A375 (cell line): ENCODE measurements around the gene UBE3B. TPM values are rescaled to one million over a fixed set of nuclear protein-coding genes. Genes with fewer than 3 reads are reported as not detected.

Experiments
- total RNA-seq: library from RNA; depleted of rRNA; stranded (reverse); fragments of >200 nt; shearing (Covaris generic); gene quantifications from 2 replicates; pipeline ENCODE4 v1.2.3, GENCODE V29; 2014; rRNA removed

Gene UBE3B, protein sequence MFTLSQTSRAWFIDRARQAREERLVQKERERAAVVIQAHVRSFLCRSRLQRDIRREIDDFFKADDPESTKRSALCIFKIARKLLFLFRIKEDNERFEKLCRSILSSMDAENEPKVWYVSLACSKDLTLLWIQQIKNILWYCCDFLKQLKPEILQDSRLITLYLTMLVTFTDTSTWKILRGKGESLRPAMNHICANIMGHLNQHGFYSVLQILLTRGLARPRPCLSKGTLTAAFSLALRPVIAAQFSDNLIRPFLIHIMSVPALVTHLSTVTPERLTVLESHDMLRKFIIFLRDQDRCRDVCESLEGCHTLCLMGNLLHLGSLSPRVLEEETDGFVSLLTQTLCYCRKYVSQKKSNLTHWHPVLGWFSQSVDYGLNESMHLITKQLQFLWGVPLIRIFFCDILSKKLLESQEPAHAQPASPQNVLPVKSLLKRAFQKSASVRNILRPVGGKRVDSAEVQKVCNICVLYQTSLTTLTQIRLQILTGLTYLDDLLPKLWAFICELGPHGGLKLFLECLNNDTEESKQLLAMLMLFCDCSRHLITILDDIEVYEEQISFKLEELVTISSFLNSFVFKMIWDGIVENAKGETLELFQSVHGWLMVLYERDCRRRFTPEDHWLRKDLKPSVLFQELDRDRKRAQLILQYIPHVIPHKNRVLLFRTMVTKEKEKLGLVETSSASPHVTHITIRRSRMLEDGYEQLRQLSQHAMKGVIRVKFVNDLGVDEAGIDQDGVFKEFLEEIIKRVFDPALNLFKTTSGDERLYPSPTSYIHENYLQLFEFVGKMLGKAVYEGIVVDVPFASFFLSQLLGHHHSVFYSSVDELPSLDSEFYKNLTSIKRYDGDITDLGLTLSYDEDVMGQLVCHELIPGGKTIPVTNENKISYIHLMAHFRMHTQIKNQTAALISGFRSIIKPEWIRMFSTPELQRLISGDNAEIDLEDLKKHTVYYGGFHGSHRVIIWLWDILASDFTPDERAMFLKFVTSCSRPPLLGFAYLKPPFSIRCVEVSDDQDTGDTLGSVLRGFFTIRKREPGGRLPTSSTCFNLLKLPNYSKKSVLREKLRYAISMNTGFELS
- 30.5 and 33.0 TPM in 2 replicates for total RNA-seq

DNA sequence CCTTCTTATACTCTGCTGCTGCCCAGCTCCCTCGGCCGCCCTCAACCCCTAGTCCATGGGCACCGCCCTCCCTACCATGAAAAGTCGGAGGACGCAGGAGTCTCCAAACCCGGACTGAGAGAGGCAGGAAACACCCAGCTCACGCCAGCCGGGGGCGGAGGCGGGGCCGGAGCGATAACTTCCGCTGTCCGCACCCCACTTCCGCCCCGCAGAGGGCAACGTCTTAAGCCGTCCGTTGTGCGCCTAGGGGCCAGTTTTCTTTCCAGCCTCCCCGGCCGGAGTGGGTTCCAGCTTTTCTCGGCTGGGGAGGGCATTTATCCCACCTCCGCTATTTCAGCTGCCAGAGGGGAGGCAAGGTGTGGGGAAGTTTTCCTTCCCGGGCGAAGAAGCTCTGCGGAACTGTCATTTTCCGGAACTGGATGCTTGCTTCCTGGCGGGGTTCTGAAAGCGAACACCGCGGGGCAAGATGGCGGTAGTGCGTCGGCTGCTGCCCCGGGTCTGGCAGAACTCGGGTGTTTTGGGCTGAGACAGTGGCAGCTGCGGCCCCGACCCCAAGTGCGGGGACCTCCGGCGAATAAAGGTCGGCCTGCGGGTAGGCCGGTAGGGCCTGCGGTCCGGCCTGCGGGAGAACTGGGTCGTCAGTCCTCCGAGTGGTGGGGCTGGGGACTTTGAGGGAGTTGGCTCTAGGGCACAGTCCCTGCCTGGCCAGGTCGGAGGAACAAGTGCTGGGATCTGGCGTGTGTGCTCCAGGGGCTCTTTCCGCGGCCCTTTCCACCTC, at the start of gene UBE3B, which contains the start of gene KCTD10:
UBE3B (plus strand) TSS at position 450 of the 778 bp plus-strand sequence. CDS start 5,918 bp downstream, outside the sequence.
KCTD10 (minus strand) TSS at position 116 of the 778 bp plus-strand sequence; CDS start at position 78, 38 bp downstream.

DNA sequence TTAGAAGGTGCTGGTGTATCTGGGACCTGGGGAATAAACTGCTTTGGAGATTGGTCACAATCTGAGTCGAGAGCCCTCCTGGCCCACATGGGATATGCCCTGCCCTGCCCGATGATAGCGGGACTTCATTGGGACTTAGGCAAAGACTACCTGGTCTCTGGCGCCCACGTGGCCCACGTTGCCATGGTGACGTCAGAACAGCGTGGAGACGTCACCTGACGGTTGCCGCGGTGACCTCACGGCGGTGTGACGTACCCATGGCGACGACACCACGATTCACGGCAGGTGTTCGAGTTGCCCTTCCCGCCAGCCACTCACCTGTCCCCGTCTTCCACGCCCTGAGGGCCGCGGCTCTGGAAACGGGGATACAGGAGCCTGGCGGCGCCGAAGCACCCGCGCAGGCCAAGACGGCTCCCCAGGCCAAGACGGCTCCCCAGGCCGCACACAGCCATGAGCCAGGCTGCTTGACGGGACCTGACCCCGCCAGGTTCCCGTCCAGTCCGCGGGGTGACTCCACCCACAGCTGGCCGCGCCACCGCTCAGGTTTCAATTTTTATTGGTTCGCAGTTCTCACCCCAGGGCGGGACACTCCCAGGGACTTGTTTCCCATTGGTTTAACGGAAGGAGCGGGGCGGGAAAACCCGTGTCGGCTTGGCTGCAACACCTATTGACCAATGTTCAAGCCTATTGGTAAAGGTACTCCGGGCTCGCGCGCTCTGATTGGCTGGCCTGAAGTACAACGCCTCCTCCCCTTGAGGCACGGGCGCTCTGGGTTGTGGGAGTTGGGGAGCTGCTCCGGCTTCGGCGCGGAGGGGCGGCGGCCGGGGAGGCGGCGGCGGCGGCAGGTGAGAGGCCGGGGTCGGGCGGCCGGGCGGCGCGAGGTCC, 95.8 kb downstream of the UBE3B start, which contains the start of the genes MMAB and MVK:
MMAB (minus strand) TSS at position 476 of the 885 bp plus-strand sequence; CDS start at position 452, 24 bp downstream.
MVK (plus strand) TSS at position 766 of the 885 bp plus-strand sequence. CDS start 1,029 bp downstream, outside the sequence.

Other genes with a start within 250 kb of the UBE3B start
- not detected in 2 replicates for gene FOXN4, start 168.3 kb upstream of the UBE3B start, total RNA-seq
- gene MYO1H, start 129.7 kb upstream of the UBE3B start, total RNA-seq = not detected in 2 replicates
- gene KCTD10, start 334 bp upstream of the UBE3B start, total RNA-seq = 30.9 and 32.5 TPM in 2 replicates
- 46.1 and 67.0 TPM in 2 replicates for gene MMAB, start 95.9 kb downstream of the UBE3B start, total RNA-seq
- gene MVK, start 96.2 kb downstream of the UBE3B start, total RNA-seq = 18.0 and 18.6 TPM in 2 replicates
- gene FAM222A, start 236.2 kb downstream of the UBE3B start, total RNA-seq = 4.7 and 7.3 TPM in 2 replicates